GM19397 (cell line): ENCODE results near the gene LSR.
"Not testable (repeated sequence)": the region's sequence is repeated elsewhere in the genome, so short reads cannot be mapped to it uniquely, and the experiment has no call there.

Experiments used
- ATAC-seq: cut with Tn5 transposase; IDR thresholded peaks from one replicate; pipeline ENCODE4 v1.9.1; 2021; ENCODE audit warnings: mild to moderate bottlenecking, moderate library complexity; ENCODE audit not compliant: unreplicated experiment

LSR gene

GRCh38 chr19:35284153-35285094 lies 35.6 kb downstream of the LSR start:
- ATAC-seq, result no peak

- ATAC-seq, result no peak
Measured at GRCh38 chr19:35285095-35285449, 36.3 kb downstream of the LSR start.

GRCh38 chr19:35285465-35285864 lies 36.7 kb downstream of the LSR start:
- ATAC-seq, result not testable (repeated sequence)

- not testable (repeated sequence) for ATAC-seq
Measured at GRCh38 chr19:35286101-35286500, 37.3 kb downstream of the LSR start.

- no peak for ATAC-seq
Measured at GRCh38 chr19:35287713-35288112, 38.9 kb downstream of the LSR start.

GRCh38 chr19:35288331-35288730 lies 39.5 kb downstream of the LSR start:
- no peak for ATAC-seq

- ATAC-seq, result no peak
Measured at GRCh38 chr19:35288906-35289305, 40.1 kb downstream of the LSR start.

- ATAC-seq, result no peak
Measured at GRCh38 chr19:35290381-35291127, 41.8 kb downstream of the LSR start.

GRCh38 chr19:35291259-35291658 lies 42.5 kb downstream of the LSR start:
- ATAC-seq, result no peak

- ATAC-seq, result no peak
Measured at GRCh38 chr19:35291916-35292315, 43.1 kb downstream of the LSR start, which contains the start of gene MAG. TSS of gene MAG (plus strand) at chr19:35292161. CDS start at chr19:35295409, 3,248 bp downstream.

- no peak for ATAC-seq
Measured at GRCh38 chr19:35292421-35293362, 43.9 kb downstream of the LSR start.

GRCh38 chr19:35293363-35293739 lies 44.5 kb downstream of the LSR start:
- no peak for ATAC-seq

GRCh38 chr19:35293808-35294207 lies 45.0 kb downstream of the LSR start:
- ATAC-seq, result no peak

- no peak for ATAC-seq
Measured at GRCh38 chr19:35294328-35294727, 45.5 kb downstream of the LSR start.

GRCh38 chr19:35294859-35295791 lies 46.3 kb downstream of the LSR start:
- ATAC-seq, result no peak

GRCh38 chr19:35295792-35296462 lies 47.1 kb downstream of the LSR start:
- ATAC-seq, result no peak

- ATAC-seq, result no peak
Measured at GRCh38 chr19:35296644-35297514, 48.1 kb downstream of the LSR start.

- ATAC-seq, result no peak
Measured at GRCh38 chr19:35297515-35297848, 48.7 kb downstream of the LSR start.
